NCI-H1930 (cell line): ENCODE measurements around the gene MUC12.

ENCODE experiments used
- DNase-seq, 2 experiments: peaks; one replicate each; lab custom pipeline; 2025; lab: John Stamatoyannopoulos, UW

Gene MUC12

GRCh38 chr7:101066833-101067177 is 97.4 kb downstream of the MUC12 start:
- DNase-seq, result no peak

- DNase-seq, result no peak
Measured at GRCh38 chr7:101068401-101068800, 99.0 kb downstream of the MUC12 start.
